Endothelial cell of umbilical vein (primary cell): ENCODE measurements around the gene CDK18.

Experiments
- CTCF ChIP-seq, 2 donors: IDR thresholded peaks; 1 replicate in 1 of 2; 2 replicates in 1 of 2; pipeline ENCODE4 v1.5.1; 2011; ENCODE audit warnings: low read length in 2 of 2, mild to moderate bottlenecking in 2 of 2, moderate library complexity in 2 of 2, control low read depth in 1 of 2, inconsistent platforms in 1 of 2, low read depth in 1 of 2; ENCODE audit not compliant: insufficient read depth in 1 of 2; ENCODE audit errors: extremely low read depth in 1 of 2
- EZH2 ChIP-seq: IDR thresholded peaks from 2 replicates; pipeline ENCODE4 v1.6.1; 2012; ENCODE audit warnings: borderline replicate concordance, low read depth, mild to moderate bottlenecking, moderate library complexity, low read length, inconsistent platforms; ENCODE audit not compliant: severe bottlenecking

- no peak for TF ChIP-seq EZH2
- TF ChIP-seq CTCF (IDR thresholded peaks at IDR 0.05; ENCODE audit: extremely low read depth in 1 of 2, insufficient read depth in 1 of 2, low read depth in 1 of 2, low read length in 2 of 2), result no peak
Observed at GRCh38 chr1:205532026-205532898, 27.8 kb downstream of the CDK18 start.
